KMS-11 (cell line): ENCODE data around the gene STK32B.

ENCODE experiments used
- H2AFZ ChIP-seq: fragments of 200-600 bp; sonication (generic); 2 replicates; pipeline ENCODE4 v1.6.1; 2016; ENCODE audit warnings: antibody characterized with exemption, mixed run types, low read depth
- H3K27ac ChIP-seq: fragments of 200-600 bp; sonication (generic); 2 replicates; pipeline ENCODE4 v1.6.1; 2016; ENCODE audit warnings: mild to moderate bottlenecking, mixed run types
- H3K27me3 ChIP-seq: fragments of 200-600 bp; sonication (generic); 2 replicates; pipeline ENCODE4 v1.6.1; 2017; ENCODE audit warnings: mild to moderate bottlenecking, low read depth, mixed run types, moderate library complexity; ENCODE audit not compliant: insufficient read depth
- H3K36me3 ChIP-seq: fragments of 200-600 bp; sonication (generic); 2 replicates; pipeline ENCODE4 v1.6.1; 2017; ENCODE audit warnings: mild to moderate bottlenecking, mixed run types; ENCODE audit not compliant: insufficient read depth
- H3K4me1 ChIP-seq: fragments of 200-600 bp; sonication (generic); 2 replicates; pipeline ENCODE4 v1.6.1; 2016; ENCODE audit warnings: mild to moderate bottlenecking, low read depth, mixed run types; ENCODE audit not compliant: poor library complexity, severe bottlenecking
- H3K4me2 ChIP-seq: fragments of 200-600 bp; sonication (generic); 2 replicates; pipeline ENCODE4 v1.7.0; 2016; ENCODE audit warnings: mild to moderate bottlenecking, mixed run types
- H3K4me3 ChIP-seq: fragments of 200-600 bp; sonication (generic); IDR thresholded peaks from 2 replicates; pipeline ENCODE4 v1.6.1; 2017; ENCODE audit warnings: low read depth, low read length, mixed read lengths; ENCODE audit not compliant: insufficient read depth
- H3K79me2 ChIP-seq: fragments of 200-600 bp; sonication (generic); 2 replicates; pipeline ENCODE4 v1.6.1; 2016; ENCODE audit warnings: low read depth, mixed run types; ENCODE audit not compliant: insufficient read depth
- H3K9ac ChIP-seq: fragments of 200-600 bp; sonication (generic); 2 replicates; pipeline ENCODE4 v1.6.1; 2016; ENCODE audit warnings: mild to moderate bottlenecking, mixed run types
- H4K20me1 ChIP-seq: fragments of 200-600 bp; sonication (generic); 2 replicates; pipeline ENCODE4 v1.6.1; 2016; ENCODE audit warnings: mild to moderate bottlenecking, mixed run types; ENCODE audit not compliant: insufficient read depth
- TF ChIP-seq, protein P1 (sequence below): fragments of 200-600 bp; sonication (generic); conservative IDR thresholded peaks from 2 replicates; pipeline ENCODE4 v1.6.1; 2017; ENCODE audit warnings: low read depth, mild to moderate bottlenecking, antibody characterized with exemption, low read length, moderate library complexity, mixed read lengths

Gene STK32B

DNA sequence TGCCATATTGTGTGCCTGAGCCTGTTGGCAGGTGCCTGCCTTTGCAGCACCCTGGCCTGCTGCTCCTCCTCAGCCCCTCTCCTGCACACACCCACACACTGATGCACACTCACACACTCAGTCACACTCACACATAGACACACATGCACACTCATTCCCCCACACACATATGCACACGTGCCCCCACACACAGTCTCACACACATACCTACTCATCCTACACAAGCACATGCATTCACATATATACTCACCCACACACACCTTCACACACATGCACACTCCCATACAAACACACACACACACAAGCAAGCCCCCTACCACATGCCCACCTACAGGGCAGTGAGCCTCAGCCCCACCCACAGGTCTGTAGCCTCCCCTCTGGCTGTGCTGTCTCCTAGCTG, 412.1 kb downstream of the STK32B start:
- TF ChIP-seq, protein P1, sequence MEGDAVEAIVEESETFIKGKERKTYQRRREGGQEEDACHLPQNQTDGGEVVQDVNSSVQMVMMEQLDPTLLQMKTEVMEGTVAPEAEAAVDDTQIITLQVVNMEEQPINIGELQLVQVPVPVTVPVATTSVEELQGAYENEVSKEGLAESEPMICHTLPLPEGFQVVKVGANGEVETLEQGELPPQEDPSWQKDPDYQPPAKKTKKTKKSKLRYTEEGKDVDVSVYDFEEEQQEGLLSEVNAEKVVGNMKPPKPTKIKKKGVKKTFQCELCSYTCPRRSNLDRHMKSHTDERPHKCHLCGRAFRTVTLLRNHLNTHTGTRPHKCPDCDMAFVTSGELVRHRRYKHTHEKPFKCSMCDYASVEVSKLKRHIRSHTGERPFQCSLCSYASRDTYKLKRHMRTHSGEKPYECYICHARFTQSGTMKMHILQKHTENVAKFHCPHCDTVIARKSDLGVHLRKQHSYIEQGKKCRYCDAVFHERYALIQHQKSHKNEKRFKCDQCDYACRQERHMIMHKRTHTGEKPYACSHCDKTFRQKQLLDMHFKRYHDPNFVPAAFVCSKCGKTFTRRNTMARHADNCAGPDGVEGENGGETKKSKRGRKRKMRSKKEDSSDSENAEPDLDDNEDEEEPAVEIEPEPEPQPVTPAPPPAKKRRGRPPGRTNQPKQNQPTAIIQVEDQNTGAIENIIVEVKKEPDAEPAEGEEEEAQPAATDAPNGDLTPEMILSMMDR = no peak
- Histone ChIP-seq H3K36me3 (no peaks in the 10 kb centered on the region), H4K20me1 (no peaks in the 10 kb centered on the region)

DNA sequence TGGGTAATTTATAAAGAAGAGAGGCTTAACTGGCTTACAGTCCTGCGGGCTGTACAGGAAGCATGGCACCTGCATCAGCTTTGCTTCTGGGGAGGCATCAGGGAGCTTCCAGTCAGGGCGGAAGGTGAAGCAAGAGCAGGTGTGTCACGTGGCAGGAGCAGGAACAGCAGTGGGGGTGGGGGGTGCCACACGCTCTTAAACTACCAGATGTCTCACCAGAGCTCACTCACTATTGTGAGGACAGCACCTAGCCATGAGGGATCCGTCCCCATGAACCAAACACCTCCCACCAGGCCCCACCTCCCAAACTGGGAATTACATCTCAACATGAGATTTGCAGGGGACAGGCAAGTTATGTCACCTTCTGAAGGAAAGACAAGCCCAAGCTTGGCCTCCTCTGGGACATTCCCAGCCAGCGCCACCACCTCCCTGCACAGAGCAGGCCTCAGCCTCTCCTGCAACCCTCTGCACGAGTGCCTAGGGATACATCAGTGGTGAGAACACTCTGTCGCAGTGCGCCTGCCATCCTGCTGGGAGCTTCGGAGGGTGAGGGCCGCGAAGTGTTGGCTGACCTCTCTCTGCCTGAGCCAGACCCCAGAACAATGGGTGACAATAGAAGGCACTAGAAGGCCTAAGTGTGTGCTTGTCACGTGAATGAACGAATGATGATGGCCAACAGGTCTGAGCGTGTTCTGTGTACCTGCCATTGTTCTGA, 412.8 kb downstream of the STK32B start:
- Histone ChIP-seq H3K27me3 (no peaks in the 10 kb centered on the region), H4K20me1 (no peaks in the 10 kb centered on the region), H3K79me2 (no peaks in the 10 kb centered on the region), H2AFZ (no peak overlapping the region), H3K4me1 (no peaks in the 10 kb centered on the region), H3K27ac (no peak overlapping the region), H3K9ac (no peak overlapping the region), H3K4me2 (no peak overlapping the region), H3K36me3 (no peaks in the 10 kb centered on the region), H3K4me3 (no peak overlapping the region)
- TF ChIP-seq, protein P1 = no peak

More for the DNA sequence above, 412.1 kb downstream of the STK32B start:
- no peak overlapping the region for H3K27ac ChIP-seq
- no peaks in the 10 kb centered on the region for H3K4me1 ChIP-seq
- H3K27me3 ChIP-seq = no peaks in the 10 kb centered on the region
- no peaks in the 10 kb centered on the region for H3K79me2 ChIP-seq
- H3K9ac ChIP-seq = no peak overlapping the region
- H3K4me3 ChIP-seq = no peak overlapping the region
- no peak overlapping the region for H2AFZ ChIP-seq
- no peak overlapping the region for H3K4me2 ChIP-seq

DNA sequence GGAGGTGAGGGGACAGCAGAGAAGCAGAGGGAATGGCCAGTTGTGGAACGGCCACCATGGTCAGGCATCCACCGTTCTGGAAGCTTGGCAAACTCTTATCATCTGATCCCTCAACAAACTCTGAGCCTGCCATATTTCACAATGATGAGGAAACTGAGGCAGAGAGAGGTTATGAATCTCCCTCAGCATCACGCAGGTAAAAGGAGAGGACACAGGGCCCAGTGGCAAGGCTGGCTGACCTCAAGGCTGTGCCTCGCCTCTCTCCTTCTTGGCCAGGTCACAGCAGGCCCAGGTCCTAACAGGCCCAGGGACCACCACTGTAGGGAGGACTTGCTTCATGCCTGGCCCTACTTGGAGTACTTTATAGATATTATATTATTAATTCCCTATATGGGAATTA, 414.2 kb downstream of the STK32B start:
- TF ChIP-seq, protein P1 = no peak
- Histone ChIP-seq H3K9ac (no peak overlapping the region), H2AFZ (no peak overlapping the region), H3K27ac (no peak overlapping the region), H4K20me1 (no peaks in the 10 kb centered on the region), H3K4me2 (no peak overlapping the region), H3K4me3 (no peak overlapping the region), H3K79me2 (no peaks in the 10 kb centered on the region), H3K27me3 (no peaks in the 10 kb centered on the region), H3K4me1 (no peaks in the 10 kb centered on the region), H3K36me3 (no peaks in the 10 kb centered on the region)

DNA sequence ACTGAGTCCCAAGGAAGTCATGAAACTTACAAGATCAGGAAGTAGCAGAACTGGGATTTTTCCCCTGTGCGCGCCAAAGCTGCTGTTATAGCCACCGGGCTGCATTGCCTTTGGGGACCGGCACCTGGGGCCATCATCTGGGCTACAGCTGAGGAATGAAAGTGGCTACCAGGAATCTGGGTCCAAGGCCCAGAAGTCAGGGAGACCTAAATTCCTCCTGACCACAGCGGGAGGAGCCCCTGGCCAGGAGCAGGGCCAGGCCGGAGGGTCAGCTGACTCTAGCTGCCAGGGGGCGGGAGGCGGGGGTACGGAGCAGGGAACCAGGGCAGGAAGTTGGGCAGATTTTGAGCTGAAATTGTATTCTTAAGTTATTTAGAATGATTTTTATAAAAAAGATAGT, 414.7 kb downstream of the STK32B start:
- Histone ChIP-seq H3K4me2 (no peak overlapping the region), H3K9ac (no peak overlapping the region), H3K36me3 (no peaks in the 10 kb centered on the region), H2AFZ (no peak overlapping the region), H3K27ac (no peak overlapping the region), H3K79me2 (no peaks in the 10 kb centered on the region), H4K20me1 (no peaks in the 10 kb centered on the region), H3K4me3 (no peak overlapping the region), H3K27me3 (no peaks in the 10 kb centered on the region), H3K4me1 (no peaks in the 10 kb centered on the region)
- TF ChIP-seq, protein P1 = no peak
